Measurements from ENCODE around the gene OR1D5.

OR1D5 gene

GRCh38 chr17:3033741-3034577 lies 29.4 kb downstream of the OR1D5 start:
- TF ChIP-seq GATA2 (IDR thresholded peaks at IDR 0.05; ENCODE audit: low read depth, low read length) (no peak), GATA3 (IDR thresholded peaks at IDR 0.05; ENCODE audit: low read depth, low read length) (no peak)

- TF ChIP-seq GATA3 (IDR thresholded peaks at IDR 0.05; ENCODE audit: low read depth, low read length) (no peak), GATA2 (IDR thresholded peaks at IDR 0.05; ENCODE audit: low read depth, low read length) (no peak)
Observed at GRCh38 chr17:3033248-3033640, 30.2 kb downstream of the OR1D5 start.

DNA sequence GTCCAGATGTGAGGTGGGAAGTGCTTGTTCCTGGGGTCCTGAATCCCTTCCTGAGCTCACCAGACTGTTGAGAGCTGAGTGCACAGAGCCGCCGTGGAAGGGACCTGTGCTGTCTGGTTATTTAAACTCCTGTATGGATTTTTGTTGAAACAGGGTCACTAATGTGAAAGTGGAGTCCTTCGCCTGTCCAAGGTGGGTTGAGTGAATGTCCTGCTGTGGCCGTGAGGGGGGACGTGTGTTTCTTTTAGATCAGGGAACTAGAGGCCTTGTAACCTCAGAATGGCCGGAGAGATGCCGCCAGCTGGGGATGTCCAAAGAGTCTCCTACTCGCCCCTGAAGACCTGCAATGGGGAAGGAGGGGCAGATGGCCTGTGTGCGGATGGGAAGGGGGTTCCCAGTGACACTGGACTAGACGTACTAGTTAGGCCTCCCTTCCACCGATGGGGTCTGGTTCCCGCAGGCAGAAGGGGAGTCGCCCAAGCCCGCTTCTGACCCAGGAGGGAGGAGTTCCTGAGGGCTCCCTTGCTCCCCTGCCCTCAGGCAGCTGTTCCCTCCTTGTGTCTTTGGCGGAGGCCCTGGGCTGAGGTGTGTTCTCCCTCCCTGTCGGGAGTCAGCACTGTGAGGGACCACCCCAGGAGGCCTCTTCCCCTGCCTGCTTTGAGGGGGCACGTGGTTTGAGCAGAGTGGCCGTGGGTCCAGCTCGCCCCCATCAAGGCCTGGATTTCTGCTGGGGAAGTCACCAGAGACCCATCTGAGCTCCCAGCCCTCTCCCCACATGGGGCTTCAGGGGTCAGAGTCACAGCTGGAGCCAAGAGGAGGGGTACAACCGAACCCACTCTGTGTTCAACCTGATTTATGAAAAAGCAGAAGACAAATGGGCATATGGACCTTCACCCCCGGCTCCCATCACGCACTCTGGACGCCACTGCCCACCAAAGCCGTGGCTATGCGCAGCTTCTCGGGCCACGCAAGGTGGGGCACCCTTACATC lies 30.9 kb downstream of the OR1D5 start:
- TF ChIP-seq GATA3 (IDR thresholded peaks at IDR 0.05; ENCODE audit: low read depth, low read length) (no peak), GATA2 (IDR thresholded peaks at IDR 0.05; ENCODE audit: low read depth, low read length) (no peak)

GRCh38 chr17:3030096-3030495 lies 33.3 kb downstream of the OR1D5 start:
- TF ChIP-seq GATA2 (IDR thresholded peaks at IDR 0.05; ENCODE audit: low read depth, low read length) (no peak), GATA3 (IDR thresholded peaks at IDR 0.05; ENCODE audit: low read depth, low read length) (no peak)

- TF ChIP-seq GATA2 (IDR thresholded peaks at IDR 0.05; ENCODE audit: low read depth, low read length): no peak
- no peak for TF ChIP-seq GATA3 (IDR thresholded peaks at IDR 0.05; ENCODE audit: low read depth, low read length)
Observed at GRCh38 chr17:3029213-3029913, 34.0 kb downstream of the OR1D5 start.

DNA sequence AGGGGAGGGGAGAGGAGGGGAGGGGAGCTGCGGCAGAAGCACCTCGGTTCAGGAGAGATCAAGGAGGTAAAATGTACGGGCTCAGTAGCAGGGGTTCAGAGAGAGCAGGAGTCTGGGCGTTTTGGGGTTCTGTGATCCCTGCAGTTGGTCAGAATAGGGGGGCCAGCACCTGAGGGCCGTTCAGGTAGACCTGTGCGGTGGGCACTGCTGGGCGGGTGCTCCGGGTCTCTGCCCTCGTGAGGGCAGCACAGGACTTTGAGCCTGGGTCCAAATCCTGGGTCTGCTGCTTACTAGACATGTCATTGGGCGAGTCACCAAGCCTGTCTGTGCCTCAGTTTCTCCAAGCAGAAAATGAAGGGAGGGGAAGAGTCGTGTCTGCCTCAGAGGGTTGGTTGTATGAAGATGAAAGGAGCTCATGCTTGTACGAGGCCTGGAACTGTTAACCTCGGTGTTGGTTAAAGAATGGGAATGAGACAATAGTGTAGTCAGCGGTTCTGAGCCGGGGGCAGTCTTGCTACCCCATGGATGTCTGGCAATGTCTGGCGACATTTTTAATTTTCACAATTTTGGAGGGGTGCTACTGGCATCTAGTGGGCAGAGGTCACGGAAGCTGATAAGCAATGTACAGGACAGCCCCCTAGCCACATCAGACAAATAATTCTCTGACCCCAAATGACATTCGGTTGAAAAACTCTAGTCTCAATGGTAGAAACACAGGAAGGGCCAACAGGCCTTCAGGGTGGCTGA lies 35.4 kb downstream of the OR1D5 start:
- TF ChIP-seq GATA3 (IDR thresholded peaks at IDR 0.05; ENCODE audit: low read depth, low read length): no peak
- no peak for TF ChIP-seq GATA2 (IDR thresholded peaks at IDR 0.05; ENCODE audit: low read depth, low read length)

DNA sequence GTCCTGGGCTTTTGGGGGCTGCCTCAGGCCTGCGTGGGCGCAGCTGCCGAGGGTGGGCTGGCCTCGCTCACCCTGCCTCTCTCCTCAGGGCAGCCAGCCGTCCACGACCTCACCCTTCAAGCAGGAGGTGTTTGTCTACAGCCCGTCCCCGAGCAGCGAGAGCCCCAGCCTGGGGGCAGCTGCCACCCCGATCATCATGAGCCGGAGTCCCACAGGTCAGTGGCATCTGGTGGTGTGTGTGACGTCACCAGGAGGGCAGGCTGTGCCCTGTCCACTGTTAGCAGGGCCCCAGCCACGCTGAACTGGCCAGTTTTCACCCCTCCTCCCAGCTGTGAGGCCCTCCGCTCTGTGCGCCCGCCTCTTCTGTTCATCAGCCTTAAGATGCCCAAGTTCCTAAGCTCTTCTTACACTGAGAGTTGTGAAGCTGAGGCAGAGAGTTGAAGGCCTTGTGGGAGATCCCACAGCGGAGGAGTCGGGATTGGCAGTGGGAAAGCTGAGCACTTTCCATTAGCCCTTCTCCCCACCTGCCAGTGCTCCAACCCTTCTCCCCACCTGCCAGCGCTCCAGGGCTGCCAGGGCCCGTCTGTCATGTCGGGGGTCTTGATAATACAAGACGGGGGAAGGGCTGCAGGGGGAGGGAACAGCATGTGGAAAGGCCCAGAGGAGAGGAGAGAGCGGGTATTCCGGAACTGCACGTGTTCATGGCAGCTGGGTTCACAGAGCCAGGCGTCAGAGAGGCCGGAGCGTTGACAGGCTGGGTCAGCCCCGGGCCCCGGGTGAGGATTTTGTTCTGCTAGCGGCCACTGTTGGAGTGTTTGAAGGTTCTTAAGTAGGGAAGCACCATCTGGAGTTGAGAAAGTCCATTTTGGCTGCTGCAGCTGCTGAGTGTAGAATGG lies 36.3 kb downstream of the OR1D5 start:
- TF ChIP-seq GATA2 (IDR thresholded peaks at IDR 0.05; ENCODE audit: low read depth, low read length): no peak
- no peak for TF ChIP-seq GATA3 (IDR thresholded peaks at IDR 0.05; ENCODE audit: low read depth, low read length)

- TF ChIP-seq GATA3 (IDR thresholded peaks at IDR 0.05; ENCODE audit: low read depth, low read length) (no peak), GATA2 (IDR thresholded peaks at IDR 0.05; ENCODE audit: low read depth, low read length) (no peak)
Observed at GRCh38 chr17:3026125-3026855, 37.1 kb downstream of the OR1D5 start.

- TF ChIP-seq GATA2 (IDR thresholded peaks at IDR 0.05; ENCODE audit: low read depth, low read length): no peak
- no peak for TF ChIP-seq GATA3 (IDR thresholded peaks at IDR 0.05; ENCODE audit: low read depth, low read length)
Observed at GRCh38 chr17:3025421-3026124, 37.8 kb downstream of the OR1D5 start.

DNA sequence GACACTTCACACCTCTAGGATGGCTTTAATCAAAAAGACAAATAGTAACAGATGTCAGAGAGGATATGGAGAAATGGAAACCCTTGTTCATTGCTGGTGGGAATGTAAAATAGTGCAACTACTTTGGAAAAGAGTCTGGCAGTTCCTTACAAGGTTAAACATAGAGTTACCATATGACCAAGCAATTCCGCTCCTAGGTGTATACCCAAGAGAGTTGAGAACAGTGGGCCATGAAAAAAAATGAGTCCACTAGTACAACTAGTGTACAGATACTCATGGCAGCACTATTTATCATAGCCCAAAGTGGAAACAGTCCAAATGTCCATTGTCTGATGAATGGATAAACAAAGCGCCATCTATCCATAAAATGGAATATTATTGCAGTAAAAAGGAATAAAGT lies 39.1 kb downstream of the OR1D5 start:
- no peak for TF ChIP-seq GATA2 (IDR thresholded peaks at IDR 0.05; ENCODE audit: low read depth, low read length)
- no peak for TF ChIP-seq GATA3 (IDR thresholded peaks at IDR 0.05; ENCODE audit: low read depth, low read length)

- TF ChIP-seq GATA3 (IDR thresholded peaks at IDR 0.05; ENCODE audit: low read depth, low read length) (no peak), GATA2 (IDR thresholded peaks at IDR 0.05; ENCODE audit: low read depth, low read length) (no peak)
Observed at GRCh38 chr17:3022197-3022596, 41.2 kb downstream of the OR1D5 start.

Measured in SH-SY5Y (cell line).